HL-60 (cell line): ENCODE results near the gene STEAP3.

ENCODE experiments used
- CTCF ChIP-seq: IDR thresholded peaks from one replicate; pipeline ENCODE4 v1.5.1; 2011; ENCODE audit warnings: low read length, control low read depth, inconsistent platforms; ENCODE audit not compliant: insufficient read depth
- GABPA ChIP-seq: IDR thresholded peaks from 2 replicates; pipeline ENCODE4 v1.6.1; 2012; ENCODE audit warnings: low read depth
- POLR2AphosphoS5 ChIP-seq: IDR thresholded peaks from 2 replicates; pipeline ENCODE4 v1.6.1; 2012; ENCODE audit warnings: low read depth
- REST ChIP-seq: IDR thresholded peaks from 2 replicates; pipeline ENCODE4 v1.6.1; 2012; ENCODE audit warnings: low read depth; ENCODE audit not compliant: insufficient replicate concordance

- TF ChIP-seq CTCF = no peak
- no peak for TF ChIP-seq POLR2AphosphoS5
- TF ChIP-seq GABPA = no peak
- no peak for TF ChIP-seq REST
Observed at GRCh38 chr2:119260646-119261492, 37.2 kb downstream of the STEAP3 start.
